Measurements from ENCODE around the gene TMEM161B.
"Not testable (repeated sequence)": the region's sequence is repeated elsewhere in the genome, so short reads cannot be mapped to it uniquely, and the experiment has no call there.

The TMEM161B gene

DNA sequence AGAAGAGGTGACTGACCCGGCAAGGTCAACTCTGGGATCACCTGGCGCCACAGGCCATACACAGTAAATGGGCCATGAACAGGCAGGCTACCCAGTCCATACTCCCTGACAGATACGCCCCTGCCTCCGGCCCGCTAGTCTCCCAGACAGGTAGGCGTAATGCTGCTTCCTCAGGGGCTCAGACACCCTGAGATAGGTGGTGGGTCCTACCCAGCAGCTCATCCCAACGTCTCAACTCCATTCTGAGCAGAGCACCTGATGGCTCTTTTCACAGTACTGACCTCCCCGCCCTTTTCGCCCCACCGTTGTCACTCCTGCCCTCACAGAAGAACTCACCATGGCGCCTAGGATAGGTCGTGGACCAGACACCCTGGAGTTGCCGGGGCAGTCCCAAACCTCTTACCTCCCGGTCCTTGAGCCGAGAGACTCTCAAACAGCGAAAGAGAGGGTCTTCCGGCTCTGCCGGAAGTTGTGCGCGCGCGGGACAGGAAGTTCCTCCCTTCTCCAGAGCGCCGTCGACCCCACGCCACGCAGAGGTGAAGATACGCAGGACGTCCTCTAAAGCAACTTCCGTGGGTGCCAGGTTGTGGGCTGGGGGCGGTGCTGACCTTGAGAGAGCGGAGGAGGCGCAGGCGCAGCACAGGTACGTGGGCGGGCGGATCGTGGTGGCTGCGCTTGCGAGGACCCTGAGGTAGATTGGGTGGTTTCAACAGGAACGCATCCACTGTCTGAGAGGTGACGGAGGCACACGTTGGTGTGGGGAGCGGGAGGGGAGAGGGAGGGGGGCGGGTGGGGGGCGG is at the start of gene TMEM161B:
TMEM161B (minus strand) TSS at position 461 of the 800 bp plus-strand sequence; CDS start at position 339, 122 bp downstream.
- DNase-seq: peak; percentile 41

DNA sequence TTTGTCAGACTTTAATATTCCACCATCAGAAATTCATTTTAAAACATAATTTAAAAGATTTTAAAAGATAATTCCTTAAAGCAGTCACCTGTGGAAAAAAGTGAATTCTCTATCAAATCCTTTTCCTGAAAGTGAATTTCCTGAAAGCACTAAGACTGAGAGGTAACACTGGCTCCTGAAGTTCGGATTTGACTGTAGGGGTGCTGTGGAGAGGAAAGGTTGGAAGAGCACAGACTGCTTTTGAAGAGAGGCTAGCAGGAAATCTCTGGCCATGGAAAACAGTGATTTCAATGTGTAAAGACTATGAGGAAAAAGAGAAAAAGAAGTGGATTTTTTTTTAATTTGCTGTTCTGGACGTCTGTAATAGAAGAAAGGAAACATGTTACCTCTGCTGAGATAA is 35.7 kb upstream of the TMEM161B start:
- no peak for DNase-seq

DNA sequence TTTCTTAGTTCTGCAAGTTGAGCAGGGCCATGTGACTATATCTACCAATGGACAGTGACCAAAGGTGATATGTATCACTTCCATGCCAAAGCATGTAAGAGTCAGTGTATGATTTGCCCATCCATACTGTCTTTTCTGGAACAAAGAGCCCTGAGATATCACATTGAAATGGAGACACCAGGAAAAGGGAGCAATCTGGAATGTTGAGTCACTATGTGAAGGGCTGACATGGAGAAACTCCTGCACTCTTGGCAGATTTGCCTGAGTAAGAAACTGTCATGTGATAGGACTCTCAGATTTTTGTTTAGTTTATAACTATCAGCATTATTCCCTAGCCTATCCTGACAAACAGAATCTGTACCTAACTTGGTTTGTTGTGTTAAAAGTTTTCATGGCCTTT is 29.8 kb upstream of the TMEM161B start:
- DNase-seq: no peak

DNA sequence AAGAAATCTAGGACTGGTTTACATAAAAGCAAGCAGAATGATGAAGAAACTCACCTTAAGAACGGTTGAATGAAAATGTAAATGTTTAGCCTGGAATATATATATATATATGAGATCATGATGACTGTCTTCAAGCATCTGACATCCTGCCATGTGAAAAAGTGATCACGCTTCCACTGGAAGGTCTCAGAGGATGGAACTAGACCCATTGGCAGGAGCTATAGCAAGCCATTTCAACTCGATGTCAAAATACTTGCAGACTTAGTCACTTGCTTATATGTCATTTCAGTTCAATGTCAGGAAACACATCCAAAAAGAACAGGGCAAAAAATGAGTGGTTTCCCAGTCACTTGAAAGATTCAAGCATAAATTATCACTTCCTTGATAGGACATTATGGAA is 22.2 kb upstream of the TMEM161B start:
- no peak for DNase-seq

DNA sequence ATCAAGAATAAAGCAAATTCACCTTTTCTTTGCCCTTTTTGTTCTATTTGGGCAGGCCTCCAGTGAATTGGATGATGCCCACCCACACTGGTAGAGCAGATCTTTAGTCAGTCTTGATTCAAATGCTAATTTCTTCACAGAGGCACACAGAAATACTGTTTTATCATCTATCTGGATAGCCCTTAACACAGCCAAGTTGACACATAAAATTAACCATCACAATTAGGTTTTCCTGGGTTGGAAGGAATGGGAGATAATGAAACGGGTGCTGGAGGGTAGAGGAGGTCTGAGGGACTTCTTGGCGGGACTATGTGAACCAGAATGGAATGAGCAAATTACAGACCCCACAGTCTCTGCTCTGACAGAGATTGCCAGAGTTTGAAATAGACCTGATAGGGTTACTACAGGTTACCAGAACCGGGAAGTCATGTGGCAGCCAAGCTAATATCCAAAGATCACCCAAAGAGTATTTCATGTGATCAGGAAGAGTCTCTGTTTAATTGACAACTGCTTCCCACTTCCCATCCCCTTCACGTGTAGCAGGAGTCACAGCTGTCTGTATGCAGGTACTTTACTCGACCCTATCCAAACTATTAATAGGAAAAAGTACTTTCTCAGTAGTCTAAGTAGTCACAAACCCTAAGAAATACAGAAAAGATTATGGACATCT is 20.0 kb upstream of the TMEM161B start:
- DNase-seq: no peak

DNA sequence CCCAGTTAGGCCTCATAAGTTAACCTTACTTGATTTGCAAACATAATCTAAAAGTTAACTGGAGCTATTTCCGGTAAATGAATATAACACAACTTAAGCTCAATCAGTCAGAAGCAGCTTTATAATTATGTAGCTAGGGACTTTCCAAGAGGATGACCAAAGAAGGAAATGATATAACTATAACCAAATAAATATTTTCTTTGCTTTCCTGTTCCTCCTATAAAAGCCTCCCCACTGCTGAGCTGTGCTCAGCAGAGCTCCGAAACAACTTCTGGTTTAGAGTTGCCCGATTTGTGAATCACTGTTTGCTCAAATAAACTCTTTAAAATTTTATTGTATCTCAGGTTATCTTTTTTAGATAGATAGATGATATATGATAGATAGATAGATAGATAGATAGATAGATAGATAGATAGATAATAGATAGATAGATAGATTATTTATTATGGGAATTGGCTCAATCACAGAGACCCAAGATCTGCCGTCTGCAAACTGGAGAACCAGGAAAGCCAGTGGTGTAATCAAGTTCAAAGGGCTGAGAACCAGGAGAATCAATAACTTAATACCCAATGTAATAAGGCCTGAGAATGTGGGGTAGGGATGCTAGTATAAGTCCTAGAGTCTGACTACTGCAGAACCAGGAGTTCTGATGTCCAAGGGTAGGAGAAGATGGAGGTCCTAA is 19.3 kb upstream of the TMEM161B start:
- no peak for DNase-seq

DNA sequence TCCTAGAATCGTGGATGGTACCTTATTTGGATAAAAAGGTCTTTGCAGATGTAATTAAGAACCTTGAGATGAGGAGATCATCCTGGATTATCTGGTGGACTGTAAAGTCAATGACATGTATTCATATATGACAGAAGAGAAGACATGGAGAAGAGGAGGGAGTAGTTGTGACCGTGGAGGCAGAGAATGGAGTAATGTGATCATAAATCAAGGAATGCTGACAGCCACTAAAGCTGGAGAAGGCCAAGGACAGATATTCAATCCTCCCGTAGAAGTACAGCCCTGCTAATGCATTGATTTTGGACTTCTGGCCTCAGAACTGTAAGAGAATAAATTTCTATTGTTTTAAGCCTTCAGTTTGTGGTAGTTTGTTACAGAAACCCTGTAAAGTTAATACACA is 18.7 kb upstream of the TMEM161B start:
- DNase-seq: no peak

DNA sequence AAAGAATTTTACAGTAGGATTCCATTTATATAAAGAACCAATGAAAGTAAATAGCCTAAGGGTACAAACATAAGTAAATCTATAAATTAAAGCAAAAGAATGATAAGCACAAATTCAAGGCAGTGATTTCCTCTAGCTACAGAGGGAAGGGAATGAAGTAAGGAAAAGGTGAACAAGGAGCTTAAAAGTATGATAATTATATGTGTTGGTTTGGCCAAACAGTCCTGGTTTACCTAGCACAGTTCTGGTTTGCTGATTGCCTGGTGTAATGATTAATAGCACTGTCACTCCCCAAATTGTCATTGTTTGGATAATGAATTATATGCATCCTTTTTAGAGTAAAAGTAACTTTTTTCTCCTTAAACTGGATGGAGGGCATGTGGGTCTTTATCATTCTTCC is 15.0 kb upstream of the TMEM161B start:
- DNase-seq: no peak

DNA sequence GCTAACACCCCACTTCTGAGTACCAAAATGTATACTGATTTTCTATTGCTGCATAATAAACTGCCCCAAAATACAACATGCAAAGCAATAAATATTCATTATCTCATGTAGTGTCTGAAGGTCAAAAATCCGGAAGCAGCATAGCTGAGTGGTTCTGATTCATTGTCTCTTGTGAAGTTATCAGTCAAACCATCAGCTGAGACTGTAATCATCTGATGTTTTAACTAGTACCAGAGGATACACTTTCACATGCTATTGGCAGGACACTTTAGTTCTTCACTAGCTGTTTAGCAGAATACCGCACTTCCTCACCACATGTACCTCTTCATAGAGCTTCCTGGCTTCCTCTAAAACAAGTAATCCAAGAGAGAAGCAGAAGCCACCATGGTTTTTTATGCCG is 12.7 kb upstream of the TMEM161B start:
- no peak for DNase-seq

DNA sequence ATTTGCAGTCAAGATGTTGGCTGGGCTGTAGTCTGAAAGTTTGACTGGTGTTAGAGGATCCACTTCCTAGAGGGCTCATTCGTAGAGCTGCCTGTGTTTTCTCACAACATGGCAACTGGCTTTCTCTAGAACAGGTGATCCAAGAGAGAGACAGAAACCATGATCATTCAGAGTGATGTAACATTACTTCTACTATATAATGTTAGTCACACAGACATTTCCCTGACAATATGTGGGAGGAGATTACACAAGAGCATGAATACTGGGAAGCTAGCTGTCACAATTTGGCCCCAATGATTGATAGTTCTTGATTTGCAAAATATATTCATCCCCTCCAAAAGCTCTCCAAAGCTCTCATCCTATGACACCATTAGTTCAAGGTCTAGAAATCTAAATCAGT is 10.9 kb upstream of the TMEM161B start:
- no peak for DNase-seq

DNA sequence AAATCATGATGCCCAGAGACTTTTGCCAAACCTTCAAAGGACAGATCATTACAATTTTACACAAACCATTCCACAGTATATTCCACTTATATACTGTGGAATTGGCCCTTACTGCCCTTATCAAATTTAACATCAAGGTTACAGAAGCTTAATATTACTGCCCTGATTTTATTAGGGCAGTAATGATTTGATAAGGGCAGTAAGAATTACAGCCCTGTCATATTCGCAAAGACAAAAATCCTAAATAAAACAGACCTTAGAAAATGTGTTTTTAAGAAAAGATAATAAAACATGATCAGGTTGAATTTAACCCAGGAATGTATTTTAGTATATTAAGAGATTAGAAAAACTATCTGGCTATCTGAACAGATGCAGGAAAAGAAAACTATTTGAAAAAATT is 7.7 kb upstream of the TMEM161B start:
- DNase-seq: no peak

DNA sequence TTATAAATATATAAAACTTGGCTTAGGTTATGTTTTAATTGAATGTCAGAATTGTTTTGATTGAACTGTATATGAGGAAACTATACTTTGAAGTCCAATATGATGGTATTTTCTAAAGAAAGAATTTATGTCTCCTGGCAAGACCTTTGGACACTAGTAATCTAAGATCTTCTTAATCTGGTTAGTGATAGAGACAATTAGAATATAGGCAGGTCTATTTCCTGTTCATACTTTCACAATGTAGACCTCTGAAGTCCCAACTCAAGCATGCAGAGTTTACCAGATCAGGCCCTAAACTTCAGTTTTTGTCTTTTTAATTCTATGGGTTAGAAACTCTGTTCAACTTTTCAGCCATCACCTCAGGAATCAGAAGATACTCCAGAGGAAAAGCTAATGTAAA is 6.9 kb upstream of the TMEM161B start:
- DNase-seq: no peak

DNA sequence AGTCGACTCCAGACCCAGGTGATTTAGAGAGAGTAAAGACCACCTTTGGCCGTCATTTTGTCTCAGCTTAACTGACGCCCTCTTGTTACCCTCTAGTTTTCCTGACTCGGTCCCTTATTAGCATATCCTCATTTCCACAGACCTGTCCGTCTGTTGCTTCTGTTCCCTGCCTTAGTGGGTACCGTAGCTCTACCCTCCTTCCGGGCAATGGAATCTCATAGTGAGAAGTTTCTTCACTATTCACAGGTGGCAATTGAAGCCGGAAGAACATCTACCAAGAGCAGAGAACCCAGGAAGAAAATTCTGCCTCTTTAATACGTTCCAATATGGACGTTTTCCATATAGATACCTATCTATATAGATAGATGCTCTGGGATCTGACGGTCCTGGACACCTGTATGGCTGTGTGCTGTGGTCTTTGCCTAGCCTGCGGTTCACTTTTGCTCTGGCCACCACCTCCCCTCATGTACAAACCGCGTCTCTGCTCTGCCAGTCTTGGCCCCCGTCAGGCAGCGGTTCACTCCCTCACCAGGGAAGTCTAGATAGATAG is 652 bp upstream of the TMEM161B start:
- no peak for DNase-seq

DNA sequence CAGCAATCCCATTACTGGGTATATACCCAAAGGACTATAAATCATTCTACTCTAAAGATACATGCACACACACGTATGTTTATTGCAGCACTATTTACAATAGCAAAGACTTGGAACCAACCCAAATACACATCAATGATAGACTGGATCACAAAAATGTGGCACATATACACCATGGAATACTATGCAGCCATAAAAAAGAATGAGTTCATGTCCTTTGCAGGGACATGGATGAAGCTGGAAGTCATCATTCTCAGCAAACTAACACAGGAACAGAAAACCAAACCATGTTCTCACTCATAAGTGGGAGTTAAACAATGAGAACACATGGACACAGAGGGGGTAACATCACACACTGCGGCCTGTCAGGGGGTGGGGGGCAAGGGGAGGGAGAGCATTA is 4.1 kb downstream of the TMEM161B start:
- not testable (repeated sequence) for DNase-seq

DNA sequence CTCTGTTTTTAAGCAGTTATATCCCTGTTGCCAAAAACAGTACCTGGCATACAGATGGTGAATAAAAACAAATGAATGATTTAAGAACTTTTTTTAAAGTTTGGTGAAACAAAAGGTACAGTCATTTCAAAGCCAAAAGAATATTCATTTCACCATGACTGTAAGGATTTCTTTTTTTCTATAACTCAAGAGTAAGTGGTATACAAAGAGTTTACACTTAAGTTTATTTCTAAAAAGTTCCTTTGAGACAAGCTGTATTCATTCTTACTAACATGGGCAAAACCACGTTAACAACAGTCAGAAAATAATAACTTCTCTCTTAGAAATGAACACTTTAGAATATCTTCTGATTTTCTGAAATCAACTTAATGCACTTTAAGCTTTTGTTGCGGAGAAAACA is 5.3 kb downstream of the TMEM161B start:
- DNase-seq: no peak

DNA sequence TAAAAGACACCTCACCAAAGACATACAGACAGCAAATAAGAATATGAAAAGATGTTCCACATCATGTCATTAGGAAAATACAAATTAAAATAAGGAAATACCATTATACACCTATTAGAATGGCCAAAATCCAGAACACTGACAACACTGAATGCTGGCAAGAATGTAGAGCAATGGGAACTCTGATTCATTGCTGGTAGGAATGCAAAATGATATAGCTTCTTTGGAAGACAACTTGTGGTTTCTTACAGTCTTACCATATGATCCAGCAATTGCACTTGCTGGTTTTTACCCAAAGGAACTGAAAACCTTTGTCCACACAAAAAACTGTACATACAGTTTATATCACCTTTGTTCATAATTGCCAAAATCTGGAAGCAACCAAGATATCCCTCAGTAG is 6.5 kb downstream of the TMEM161B start:
- no peak for DNase-seq

DNA sequence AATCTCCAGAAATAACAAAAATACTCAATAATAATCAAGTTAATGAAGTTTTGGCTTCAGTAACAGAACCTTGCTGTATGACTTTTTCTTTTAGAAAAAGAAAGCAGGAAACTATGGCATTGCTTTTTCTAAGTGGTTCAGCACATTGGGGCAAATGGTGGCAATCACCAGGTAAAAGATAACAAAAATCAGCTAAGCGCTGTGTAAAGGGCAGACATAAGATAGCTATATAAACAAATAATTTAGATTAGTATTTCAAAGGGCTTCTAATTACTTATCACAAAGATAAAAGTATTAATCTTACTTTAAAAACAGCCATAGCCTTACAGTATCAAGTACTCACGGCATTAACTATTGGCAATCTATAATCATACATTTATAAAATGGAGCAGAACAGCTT is 10.0 kb downstream of the TMEM161B start:
- DNase-seq: no peak

DNA sequence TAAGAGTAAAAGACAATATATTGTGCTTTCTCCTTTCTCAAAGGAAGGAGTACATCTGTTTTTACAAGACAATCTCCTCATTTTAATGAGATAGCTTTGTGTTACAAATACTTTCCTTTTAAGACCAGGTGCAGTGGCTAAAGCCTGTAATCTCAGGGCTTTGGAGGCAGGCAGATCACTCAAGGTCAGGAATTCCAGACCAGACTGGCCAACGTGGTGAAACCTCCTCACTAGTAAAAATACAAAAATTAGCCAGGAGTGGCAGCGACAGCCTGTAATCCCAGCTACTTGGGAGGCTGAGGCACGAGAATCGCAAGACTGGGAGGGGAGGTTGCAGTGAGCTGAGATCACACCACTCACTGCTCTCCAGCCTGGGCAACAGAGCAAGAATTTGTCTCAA is 11.8 kb downstream of the TMEM161B start:
- DNase-seq: no peak

DNA sequence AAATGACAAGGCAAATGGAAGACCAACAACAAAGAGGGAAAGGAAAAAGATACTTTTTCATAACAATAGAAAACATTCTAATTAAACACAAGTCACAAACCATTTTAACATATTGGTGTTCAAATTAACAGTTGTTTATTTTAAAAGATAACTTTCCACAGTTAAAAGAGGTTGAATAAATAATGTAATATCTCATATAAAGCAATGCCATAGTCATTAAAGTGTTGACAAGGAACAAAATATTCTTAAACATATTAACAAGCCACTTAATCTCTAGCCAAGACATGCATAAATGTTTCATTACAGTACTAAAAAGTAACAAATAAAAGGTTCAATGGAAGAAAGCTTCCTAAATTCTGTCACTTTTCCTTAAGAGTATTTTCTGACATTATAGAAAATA is 12.6 kb downstream of the TMEM161B start:
- DNase-seq: no peak

DNA sequence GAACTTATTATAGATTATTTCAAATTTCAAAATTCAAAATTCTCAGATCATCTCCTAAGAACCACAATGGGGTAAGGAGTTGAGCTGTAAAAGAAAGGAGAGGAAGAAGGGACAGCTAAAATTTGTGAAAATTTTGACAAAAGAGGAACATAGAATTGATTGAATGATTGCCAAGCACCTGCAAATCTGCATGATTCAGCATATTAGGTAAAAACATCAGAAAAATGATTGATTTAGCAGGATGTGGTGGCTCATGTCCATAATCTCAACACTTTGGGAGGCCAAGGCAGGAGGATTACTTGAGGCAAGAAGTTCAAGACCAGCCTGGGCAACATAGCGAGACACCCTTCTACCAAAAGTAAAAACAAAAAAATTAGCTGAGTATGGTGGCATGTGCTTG is 14.3 kb downstream of the TMEM161B start:
- DNase-seq: no peak

DNA sequence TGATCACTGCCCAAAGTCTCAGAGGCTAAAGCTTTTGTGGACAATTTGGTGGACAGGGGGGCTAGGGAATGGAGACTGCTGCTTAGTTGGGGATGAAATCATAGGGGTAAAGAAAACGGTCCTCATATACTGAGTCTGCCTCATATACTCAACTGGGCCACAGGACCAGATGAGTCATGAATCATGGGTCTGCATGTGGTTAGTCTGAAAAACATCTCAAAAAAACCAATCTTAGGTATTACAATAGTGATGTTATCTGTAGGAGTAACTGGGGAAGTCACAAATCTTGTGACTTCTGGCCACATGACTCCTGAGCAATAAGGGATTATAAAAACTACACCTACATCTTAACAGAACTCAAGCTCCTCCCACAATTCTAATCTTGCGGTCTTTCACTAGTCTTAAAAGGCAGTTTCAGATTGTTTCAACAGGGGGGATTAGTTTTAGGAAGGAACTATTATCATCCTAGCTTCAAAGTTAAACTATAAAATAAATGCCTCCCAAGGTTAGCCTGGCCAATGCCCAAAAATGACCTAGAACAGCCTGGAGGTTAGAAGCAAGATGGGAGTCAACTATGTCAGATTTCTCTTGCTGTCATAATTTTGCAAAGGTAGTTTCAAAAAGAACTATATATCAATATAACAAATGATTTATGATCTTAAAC is 17.5 kb downstream of the TMEM161B start:
- no peak for DNase-seq

DNA sequence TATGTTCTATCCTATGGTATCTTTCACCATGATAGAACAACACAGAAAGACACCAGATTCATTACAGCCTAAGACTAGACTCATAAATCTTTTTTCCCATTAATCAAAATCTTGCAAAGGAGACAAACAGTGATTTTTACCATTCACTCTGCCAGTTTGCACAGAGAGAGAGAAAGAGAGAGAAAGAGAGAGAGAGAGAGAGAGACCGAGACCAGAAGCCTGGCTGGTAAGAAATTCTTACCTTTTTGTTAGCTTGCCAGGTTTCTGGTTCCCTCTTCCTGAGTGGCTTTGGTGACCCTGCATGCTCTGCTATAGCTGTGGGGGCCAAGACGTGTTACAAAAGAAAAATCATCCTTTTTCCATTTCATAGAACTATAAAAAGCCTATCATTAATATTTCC is 18.6 kb downstream of the TMEM161B start:
- DNase-seq: no peak

Measured in NCI-H1436 treated with DMSO at 0.1 percent for 48 hours (cell line).